BE2C (cell line): ENCODE data around the gene SH2D3A.
"Not testable (repeated sequence)": the region's sequence is repeated elsewhere in the genome, so short reads cannot be mapped to it uniquely, and the experiment has no call there.

Experiments
- DNase-seq: peaks from one replicate; pipeline ENCODE4 v3.0.0-alpha.2; 2020
- H3K27me3 ChIP-seq: fragments of 250-450 bp; sonication (Bioruptor Pico); 2 replicates; pipeline ENCODE4 v1.5.1; 2020; ENCODE audit warnings: mild to moderate bottlenecking
- H3K36me3 ChIP-seq: fragments of 250-450 bp; sonication (Bioruptor Pico); 2 replicates; pipeline ENCODE4 v1.5.1; 2020; ENCODE audit warnings: mild to moderate bottlenecking
- H3K4me1 ChIP-seq: fragments of 250-450 bp; sonication (Bioruptor Pico); 2 replicates; pipeline ENCODE4 v1.5.1; 2020
- H3K4me3 ChIP-seq: 2 replicates; pipeline ENCODE4 v1.5.1; 2011; ENCODE audit warnings: low read depth, low read length
- H3K9me3 ChIP-seq: fragments of 250-450 bp; sonication (Bioruptor Pico); 2 replicates; pipeline ENCODE4 v1.5.1; 2020
- CTCF ChIP-seq: IDR thresholded peaks from 2 replicates; pipeline ENCODE4 v1.5.1; 2012; ENCODE audit warnings: mild to moderate bottlenecking, low read depth, low read length

SH2D3A gene

GRCh38 chr19:6711078-6711361 is 56.2 kb downstream of the SH2D3A start:
- DNase-seq = no peak
- H3K27me3 ChIP-seq = peaks cover 6% of the 10 kb centered on the region; the same call in 1 of the 2 replicates
- no peak for TF ChIP-seq CTCF
- H3K36me3 ChIP-seq = no peaks in the 10 kb centered on the region
- no peak overlapping the region for H3K4me3 ChIP-seq
- H3K9me3 ChIP-seq = no peaks in the 10 kb centered on the region
- no peaks in the 10 kb centered on the region for H3K4me1 ChIP-seq

DNA sequence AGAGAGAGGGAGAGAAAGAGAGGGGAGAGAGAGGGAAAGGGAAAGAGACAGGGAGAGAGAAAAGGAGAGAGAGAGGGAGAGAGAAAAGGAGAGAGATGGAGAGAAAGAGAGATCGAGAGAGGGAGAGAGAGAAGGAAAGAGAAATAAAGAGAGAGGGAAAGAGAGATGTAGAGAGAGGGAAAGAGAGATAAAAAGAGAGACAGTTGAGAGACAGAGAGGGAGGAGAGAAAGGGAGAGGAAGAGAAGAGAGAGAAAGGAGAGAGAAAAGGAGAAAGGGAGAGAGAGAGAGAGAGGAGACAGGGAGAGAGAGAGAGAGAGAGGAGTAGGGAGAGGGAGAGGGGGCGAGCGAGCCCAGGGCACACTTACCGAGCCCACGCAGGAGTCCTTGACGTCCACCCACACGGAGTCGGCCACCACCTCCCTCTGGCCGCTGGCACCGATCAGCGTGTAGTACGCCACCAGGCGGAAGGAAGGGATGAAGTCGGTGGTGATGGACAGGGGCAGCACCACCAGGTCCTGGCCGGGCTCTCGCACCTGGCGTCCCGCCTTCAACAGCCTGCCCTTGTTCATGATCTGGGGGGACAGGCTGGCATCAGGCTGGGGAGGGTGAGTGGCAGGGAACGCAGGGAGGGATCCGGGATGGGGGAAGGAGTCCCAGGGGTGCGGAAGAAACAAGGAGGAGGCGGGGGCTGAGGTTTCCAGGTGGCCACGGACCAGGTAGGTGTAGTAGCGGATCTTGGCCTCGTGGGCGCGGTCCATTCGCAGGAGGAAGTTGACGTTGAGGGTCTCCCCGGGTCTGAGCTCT is 56.8 kb downstream of the SH2D3A start:
- no peaks in the 10 kb centered on the region for H3K4me1 ChIP-seq
- H3K27me3 ChIP-seq = peaks cover 6% of the 10 kb centered on the region; the same call in 1 of the 2 replicates
- H3K9me3 ChIP-seq = no peaks in the 10 kb centered on the region
- no peak for TF ChIP-seq CTCF
- DNase-seq = no peak
- no peaks in the 10 kb centered on the region for H3K36me3 ChIP-seq
- no peak overlapping the region for H3K4me3 ChIP-seq

- Histone ChIP-seq H3K4me3 (no peak overlapping the region), H3K9me3 (no peaks in the 10 kb centered on the region), H3K36me3 (no peaks in the 10 kb centered on the region), H3K27me3 (peaks cover 6% of the 10 kb centered on the region; the same call in 1 of the 2 replicates), H3K4me1 (no peaks in the 10 kb centered on the region)
- DNase-seq = no peak
- no peak for TF ChIP-seq CTCF
Observed at GRCh38 chr19:6709549-6709948, 57.7 kb downstream of the SH2D3A start.

GRCh38 chr19:6708913-6709312 is 58.3 kb downstream of the SH2D3A start:
- not testable (repeated sequence) for H3K27me3 ChIP-seq, H3K4me3 ChIP-seq, H3K36me3 ChIP-seq, H3K4me1 ChIP-seq, DNase-seq, H3K9me3 ChIP-seq

DNA sequence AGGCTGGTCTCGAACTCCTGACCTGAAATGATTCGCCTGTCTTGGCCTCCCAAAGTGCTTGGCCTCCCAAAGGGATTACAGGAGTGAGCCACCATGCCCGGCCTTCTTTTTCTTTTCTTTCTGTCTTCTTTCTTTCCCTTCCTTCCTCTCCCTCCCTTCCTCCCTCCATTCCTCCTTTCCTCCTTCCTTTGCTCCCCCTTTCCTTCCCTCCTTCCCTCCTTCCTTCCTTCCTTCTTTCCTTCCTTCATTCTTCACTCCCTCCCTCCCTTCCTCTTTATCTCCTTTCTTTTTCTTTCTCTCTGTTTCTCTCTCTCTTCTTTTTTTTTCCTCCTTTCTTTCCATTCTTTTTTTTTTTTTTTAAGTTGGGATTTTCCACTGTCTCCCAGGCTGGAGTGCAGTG is 58.9 kb downstream of the SH2D3A start:
- peaks cover 10% of the 10 kb centered on the region for H3K27me3 ChIP-seq
- no peak for TF ChIP-seq CTCF

GRCh38 chr19:6707658-6708018 is 59.6 kb downstream of the SH2D3A start:
- no peaks in the 10 kb centered on the region for H3K9me3 ChIP-seq
- no peaks in the 10 kb centered on the region for H3K36me3 ChIP-seq
- DNase-seq = no peak
- H3K27me3 ChIP-seq = peaks cover 10% of the 10 kb centered on the region
- TF ChIP-seq CTCF = no peak
- H3K4me3 ChIP-seq = no peak overlapping the region
- H3K4me1 ChIP-seq = no peaks in the 10 kb centered on the region

More for the DNA sequence above, 58.9 kb downstream of the SH2D3A start:
- no peak for DNase-seq
- no peaks in the 10 kb centered on the region for H3K4me1 ChIP-seq
- no peaks in the 10 kb centered on the region for H3K9me3 ChIP-seq
- no peaks in the 10 kb centered on the region for H3K36me3 ChIP-seq
- H3K4me3 ChIP-seq = no peak overlapping the region
